OCI-M1 (cell line): ENCODE measurements around the gene PLCB3.

Source experiments
- DNase-seq: peaks from one replicate; lab custom pipeline; 2025; lab: John Stamatoyannopoulos, UW

The PLCB3 gene

DNA sequence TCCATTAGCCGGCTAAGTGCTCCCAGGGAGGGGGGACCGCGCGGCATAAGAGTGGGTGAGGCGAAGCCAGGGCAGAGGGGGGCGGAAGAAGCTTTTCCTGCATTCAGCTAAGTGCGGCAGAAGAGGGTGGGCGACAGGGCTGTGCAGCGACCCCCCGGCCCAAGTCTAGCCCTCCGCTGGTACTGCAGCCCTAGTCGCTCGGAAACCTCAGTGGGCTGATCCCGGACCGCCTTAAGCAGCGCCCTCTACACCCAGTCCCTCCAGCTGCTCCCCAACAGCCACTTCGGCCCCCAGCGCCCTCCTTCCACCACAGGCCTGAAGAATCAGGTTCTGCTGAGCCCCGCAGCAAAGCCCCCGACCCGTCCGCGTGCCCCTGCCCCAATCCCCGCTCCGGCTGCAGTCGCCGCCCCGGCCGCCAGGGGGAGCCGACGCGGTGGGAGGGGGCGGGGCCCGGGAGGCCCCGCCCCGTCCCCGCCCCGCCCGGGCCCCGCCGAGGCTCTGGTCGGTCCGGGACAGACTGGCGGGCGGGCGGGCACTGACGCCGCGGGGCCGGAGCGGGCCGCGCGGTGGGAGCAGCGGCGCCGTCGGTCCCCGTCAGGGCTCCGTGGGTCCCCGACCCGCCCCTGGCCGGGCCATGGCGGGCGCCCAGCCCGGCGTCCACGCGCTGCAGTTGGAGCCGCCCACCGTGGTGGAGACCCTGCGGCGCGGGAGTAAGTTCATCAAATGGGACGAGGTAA is at the start of gene PLCB3:
Gene PLCB3, plus strand, starts transcription at position 515 of the 737 bp plus-strand sequence. Its CDS starts 120 bp downstream, at position 635.
- peak; percentile 79 for DNase-seq

DNA sequence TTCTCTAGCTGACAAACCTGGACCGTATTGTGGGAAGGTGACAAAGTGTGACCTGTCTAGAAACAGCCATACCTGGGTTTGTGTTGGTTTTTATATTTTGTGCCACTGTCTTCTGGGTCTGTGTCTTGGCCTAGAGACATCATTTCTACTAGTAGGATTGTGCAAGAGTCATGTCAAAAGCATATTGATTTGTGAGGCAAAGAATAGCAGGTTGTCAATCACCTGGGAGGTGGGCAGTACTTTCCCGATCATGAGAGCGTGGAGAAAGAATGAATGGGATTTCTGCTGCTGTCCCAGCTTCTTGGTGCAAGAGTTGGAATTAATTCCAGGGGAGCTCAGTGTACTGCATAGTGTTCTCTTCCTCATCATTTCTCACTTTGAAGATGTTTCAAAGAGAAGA is 49.8 kb upstream of the PLCB3 start:
- DNase-seq = no peak

DNA sequence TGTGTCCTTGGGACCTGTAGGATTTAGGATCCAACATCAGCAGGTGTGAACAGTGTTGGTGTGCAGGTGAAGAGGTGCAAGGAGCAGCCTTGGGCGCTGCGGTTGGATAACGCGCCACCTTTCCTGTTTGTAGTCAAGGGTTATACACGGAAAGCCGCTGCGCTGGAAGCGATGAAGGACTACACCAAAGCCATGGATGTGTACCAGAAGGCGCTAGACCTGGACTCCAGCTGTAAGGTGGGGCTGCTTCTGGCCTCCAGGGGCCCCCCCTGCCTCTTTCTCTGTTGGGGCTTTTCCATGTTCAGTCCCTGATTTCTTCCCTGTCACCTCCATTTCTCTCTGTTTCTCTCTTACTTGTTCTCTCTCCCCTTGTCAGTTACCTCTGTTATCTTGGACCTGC is 48.3 kb upstream of the PLCB3 start:
- DNase-seq = no peak

DNA sequence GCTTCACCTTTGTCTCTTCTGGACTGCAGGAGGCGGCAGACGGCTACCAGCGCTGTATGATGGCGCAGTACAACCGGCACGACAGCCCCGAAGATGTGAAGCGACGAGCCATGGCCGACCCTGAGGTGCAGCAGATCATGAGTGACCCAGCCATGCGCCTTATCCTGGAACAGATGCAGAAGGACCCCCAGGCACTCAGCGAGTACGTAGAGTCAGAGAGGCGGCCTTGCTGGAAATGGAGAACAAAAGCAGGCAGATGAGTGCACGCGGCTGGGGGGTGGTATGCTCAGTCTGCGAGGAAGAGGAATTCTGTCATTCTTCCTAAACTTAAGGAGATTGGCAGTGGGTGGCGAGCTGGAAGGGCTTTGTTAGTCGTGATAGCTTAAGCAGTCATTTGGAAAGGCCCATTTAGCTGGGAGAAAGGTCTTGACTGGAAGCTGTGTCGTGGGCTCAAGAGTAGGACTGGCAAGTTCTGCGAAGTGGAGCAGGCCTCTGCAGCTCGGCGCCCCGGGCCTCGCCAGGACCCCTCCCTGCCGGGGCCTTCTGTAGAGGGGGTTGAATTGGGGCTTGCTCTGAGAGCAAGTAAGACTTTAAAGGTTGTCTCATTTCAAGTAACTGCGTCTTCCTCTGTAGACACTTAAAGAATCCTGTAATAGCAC is 47.8 kb upstream of the PLCB3 start:
- no peak for DNase-seq

DNA sequence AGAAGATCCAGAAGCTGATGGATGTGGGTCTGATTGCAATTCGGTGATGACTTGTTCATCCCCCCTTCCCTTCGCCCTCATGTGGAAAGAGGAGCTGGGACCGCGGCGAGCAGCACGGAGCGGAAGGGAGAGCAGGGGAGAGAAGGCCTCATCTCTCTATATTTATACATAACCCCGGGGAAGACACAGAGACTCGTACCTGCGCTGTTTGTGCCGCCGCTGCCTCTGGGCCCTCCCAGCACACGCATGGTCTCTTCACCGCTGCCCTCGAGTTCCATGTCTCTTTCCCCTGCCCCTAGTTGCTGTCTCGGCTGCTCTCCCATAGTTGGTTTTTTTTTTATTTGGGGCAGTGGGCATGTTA is 47.3 kb upstream of the PLCB3 start:
- no peak for DNase-seq

DNA sequence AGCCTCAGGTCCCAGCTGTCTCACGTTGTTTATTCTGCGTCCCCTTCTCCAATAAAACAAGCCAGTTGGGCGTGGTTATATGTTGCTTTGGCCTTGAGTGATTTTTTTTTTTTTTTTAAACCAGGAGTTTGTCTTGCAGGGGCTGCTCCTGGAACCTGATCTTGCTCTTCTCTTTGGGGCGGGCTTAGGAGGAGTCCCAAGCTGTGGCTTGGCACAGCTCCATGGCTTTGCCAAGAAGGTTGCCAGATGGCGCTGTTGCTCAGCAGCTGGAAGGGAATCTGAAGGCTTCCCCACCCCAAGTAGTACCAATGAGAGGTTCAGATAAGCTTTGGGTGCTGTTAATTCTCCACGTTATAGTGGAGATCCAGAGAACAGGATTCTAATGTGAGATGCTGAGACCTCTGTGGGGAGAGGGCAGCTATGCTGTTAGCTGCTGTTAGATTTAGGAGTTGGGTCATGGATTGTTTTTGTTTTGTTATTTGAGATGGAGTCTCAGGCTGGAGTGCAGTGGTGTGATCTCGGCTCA is 46.8 kb upstream of the PLCB3 start:
- DNase-seq = peak; percentile 97

DNA sequence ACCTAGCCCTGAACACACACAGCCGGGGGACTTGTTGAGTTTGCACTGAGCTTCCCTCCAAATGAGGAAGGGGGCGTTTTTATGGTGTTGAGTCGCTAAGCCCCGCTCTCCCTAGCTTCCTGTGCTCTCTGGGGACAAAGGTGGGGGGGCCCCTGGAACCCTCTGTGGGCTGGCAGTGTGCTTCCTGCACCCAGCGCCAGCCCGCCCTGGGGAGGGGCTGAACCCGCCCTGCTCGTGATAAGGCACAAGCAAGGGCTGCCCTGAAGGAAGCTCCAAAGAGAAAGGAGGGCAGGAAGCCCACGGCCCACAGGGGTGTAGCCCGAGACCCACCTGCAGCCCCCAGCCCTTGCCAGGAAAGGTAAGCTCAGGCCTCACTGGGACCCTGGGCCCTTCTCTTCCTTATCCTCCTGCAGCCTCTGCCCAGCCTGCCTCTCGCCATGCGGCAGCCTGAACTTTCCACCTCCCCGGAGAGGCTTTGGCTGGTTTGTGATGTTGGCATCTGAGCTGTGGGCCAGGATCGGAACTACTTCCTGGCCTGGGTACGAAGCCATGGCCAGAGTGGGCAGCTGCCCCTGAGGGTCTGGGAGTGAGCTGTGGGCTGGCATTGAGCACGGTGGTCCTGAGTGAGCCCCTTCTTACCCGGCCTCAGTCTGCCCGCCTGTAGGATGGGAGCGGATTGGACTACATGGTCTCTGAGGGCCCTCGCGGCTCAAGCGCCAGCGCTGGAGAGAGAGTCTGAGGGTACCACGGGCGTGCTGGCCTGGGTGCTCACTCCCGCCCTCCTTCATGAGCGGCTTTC is 44.7 kb upstream of the PLCB3 start, which contains the start of gene FERMT3:
Gene FERMT3, plus strand, starts transcription at position 265 of the 799 bp plus-strand sequence. CDS start 644 bp downstream, outside the sequence.
- peak; percentile 80 for DNase-seq

DNA sequence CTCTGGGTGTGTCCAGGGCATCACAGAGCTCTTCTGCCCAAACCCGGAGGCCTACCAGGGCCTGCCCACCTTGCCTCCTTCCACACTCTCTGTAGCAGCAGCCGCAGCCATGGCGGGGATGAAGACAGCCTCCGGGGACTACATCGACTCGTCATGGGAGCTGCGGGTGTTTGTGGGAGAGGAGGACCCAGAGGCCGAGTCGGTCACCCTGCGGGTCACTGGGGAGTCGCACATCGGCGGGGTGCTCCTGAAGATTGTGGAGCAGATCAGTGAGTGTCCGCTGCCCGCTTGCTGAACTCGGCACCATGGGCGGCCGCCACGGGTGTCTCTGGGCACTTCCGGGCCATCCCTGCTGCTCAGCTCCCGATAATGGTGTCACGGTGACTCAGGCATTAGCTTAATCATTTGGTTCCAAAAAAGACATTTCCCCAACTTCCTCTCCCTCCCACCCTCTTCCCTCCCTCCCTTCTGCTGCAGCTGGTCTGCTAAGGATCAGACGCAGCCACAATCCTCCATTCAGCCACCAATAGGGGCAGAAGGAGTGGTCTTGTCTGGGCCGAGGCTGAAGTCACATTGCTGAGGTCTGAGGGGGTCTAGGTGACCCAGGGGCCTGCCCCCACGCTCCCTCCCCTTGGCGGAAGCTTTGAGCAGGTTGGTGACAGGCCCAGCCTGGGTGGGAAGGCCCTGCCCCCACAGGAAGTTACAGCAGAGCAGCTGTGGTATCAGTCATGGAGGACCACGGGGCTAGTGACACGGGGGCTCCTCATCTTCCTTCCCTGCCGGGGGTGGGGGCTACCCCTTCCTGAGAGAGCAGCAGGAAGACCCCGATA is 43.9 kb upstream of the PLCB3 start:
- DNase-seq = peak; percentile 91

DNA sequence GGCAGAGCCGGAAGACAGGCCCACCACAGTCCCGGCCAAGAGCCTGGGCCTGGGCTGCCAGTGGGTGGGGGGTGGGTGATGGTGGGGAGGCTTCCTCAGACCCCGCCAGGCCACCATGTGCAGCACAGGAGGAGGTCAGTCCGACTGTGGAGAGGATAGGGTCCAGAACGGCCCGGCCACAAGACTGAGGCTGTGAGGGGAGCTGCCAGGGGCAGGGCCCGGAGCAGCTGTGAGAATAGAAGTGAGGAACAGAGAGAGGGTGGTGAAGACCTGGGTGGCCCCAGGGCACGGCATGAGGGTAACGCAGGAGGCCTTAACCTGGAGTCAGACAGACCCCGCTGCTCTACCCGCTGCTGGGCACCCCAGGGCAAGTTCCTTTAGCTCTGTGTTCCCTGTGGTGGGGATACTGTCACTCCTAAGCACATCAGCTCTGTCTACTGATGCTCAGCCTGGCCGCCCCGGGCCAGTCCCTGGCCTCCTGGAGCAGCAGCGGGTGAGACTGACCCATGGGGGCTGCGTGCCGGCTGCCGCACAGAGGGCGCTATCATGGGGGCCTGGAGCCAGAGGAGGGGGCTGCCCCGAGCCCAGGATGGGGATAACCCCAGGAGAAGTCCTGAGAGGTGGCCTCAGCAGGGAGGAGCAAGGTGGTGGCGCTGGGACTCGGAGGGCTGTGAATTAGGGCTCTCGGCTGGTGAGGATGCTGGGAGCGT is 43.1 kb upstream of the PLCB3 start:
- no peak for DNase-seq

DNA sequence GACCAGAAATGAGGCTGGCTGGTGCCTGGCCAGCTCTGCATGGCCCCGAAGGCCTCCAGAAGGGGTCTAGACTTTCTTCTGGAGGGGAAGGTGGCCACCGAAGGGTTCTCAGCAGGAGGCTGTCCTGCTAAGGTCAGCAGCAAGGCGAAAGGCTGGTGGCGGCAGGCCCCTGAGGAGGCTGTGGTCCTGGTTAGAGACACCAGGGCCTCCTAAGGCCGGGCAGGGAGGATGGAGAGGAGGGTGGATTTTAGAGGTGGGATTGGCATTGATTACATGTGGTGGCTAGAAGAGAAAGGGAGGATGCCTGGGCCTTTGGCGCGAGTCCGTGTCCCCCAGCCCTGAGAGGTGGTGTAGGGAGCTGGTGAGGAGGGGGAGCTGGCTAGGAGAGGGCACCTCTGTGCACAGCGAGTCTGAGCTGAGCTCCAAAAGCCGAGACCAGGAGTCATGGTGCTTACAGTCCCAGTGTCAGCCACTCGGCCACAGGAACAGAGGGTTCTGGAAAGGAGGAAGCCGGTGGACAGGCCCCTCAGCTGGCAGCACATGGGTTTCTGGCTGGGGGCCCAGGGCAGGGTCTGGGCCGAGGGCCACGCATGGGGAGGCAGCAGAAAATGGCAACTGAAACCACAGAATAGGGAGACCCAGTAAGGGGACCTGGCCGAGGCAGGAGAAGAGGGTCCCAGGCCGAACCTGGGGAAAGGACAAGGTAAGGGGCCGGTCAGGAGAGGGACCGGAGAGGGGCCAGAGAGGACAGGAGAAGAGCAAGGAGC is 42.4 kb upstream of the PLCB3 start:
- DNase-seq = no peak

DNA sequence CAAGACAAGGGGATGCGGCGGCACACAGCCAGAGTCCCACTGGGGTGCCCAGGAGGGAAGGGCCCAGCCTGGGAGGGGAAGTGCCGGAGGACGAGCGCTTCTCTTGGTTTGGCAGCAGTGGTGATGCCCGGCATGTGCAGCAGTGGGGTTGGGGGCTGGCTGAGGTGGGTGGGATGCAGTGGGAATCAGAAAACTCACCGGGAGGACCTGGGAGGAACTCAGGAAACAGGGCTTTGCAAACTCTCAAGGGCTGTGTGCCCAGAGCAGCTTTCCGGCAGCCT is 41.8 kb upstream of the PLCB3 start:
- DNase-seq = no peak

DNA sequence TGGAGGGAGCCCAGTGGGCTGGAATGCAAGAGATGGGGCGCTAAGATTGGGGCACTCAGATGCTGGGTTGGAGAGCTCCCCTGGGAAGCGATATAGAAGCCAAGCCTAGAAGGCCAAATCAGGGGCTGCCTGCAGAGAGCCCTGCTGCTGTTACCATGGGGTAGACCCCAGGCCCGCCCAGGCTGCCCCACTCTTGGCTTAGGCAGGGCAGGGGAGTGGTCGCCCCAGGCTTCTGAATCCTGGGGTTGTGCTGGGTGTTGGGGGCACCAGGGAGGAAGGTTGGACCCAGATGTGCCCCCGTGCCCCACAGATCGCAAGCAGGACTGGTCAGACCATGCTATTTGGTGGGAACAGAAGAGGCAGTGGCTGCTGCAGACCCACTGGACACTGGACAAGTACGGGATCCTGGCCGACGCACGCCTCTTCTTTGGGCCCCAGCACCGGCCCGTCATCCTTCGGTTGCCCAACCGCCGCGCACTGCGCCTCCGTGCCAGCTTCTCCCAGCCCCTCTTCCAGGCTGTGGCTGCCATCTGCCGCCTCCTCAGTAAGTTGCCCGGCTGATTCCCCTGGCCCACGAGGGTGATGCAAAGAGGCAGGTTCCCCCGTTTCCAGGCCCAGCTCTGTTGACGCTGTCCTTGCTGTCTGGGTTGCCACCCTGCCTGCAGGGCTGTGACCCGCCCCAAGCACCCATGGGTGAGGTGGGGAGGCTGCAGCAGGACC is 40.9 kb upstream of the PLCB3 start:
- no peak for DNase-seq

DNA sequence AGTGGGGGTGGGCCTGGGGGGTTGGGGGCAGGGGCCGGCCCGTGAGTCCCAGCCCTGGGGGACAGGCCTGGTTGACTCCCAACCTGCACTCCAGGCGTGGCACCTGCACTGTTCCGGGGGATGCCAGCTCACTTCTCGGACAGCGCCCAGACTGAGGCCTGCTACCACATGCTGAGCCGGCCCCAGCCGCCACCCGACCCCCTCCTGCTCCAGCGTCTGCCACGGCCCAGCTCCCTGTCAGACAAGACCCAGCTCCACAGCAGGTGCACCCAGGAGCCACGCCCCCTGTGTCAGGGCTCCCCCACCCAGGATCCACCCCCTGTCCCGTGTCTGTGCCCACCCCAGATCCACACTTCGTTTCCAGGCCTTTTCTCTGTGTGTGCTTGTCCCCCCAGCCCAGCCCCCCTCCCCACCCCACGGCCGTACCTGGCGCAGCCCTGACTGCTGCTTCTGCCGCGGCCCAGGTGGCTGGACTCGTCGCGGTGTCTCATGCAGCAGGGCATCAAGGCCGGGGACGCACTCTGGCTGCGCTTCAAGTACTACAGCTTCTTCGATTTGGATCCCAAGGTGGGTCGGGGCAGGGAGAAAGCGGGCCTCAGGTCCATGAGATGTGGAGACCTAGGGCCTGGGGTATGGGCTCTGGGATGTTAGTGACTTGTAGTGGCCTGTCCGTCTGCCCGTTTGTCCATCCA is 40.0 kb upstream of the PLCB3 start:
- no peak for DNase-seq

DNA sequence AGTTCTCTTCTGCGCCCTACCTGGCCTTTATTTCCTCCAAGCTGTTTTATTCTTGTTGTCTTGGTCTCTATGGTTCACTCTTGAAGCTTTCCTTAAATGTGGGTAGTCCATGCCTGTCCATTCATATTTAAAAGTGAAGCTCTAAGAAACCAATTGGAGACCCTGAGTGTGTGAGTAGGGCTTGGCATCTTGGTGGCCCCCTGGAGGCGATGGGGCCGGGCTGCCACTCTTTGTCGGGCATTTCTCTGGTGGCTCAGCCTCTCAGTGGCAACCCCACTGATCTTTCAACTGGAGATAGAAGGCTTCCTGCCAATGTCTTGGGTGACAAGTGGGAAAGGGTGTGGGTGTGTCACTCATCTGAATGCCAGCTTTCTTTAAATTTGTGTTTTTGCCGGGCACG is 34.5 kb upstream of the PLCB3 start:
- no peak for DNase-seq

DNA sequence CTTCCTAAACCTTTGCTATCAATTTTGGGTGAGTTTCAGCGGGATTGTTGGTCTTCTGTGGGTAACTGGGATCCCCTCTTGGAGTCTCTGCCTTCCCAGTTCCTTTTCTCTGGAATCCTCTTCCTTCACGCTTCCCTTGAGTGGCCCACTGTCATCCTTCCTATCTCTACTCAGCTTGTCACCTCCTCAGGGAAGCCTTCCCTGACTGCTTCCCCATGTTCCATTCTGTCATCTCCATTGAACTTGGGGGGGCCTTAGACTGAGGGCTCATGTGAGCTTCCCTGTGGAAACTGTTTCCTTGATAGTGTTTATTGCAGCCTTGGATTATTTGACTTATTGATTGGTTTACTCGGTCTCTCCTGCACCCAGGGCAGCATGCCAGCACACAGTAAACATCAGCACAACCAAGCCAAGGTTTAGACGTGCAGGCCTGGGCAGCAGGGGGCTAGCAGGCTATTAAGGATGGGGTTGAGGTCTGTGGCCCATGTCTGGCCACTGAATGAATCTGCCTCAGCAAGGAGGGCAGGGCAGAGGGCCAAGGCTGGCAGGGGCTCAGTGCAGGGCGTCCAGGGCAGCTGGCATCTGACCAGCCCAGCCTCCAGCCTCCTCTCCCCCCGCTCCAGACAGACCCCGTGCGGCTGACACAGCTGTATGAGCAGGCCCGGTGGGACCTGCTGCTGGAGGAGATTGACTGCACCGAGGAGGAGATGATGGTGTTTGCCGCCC is 32.5 kb upstream of the PLCB3 start:
- DNase-seq = no peak

DNA sequence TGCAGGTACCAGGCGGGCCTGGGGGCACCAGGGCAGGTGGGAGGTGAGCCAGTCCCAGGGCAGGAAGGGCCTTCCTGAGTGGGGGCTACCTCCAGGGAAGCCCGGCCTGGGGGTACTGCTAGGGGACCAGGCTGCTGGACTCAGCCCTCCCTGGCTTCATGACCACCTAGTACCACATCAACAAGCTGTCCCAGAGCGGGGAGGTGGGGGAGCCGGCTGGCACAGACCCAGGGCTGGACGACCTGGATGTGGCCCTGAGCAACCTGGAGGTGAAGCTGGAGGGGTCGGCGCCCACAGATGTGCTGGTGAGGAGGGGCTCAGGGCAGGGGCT is 32.0 kb upstream of the PLCB3 start:
- no peak for DNase-seq

DNA sequence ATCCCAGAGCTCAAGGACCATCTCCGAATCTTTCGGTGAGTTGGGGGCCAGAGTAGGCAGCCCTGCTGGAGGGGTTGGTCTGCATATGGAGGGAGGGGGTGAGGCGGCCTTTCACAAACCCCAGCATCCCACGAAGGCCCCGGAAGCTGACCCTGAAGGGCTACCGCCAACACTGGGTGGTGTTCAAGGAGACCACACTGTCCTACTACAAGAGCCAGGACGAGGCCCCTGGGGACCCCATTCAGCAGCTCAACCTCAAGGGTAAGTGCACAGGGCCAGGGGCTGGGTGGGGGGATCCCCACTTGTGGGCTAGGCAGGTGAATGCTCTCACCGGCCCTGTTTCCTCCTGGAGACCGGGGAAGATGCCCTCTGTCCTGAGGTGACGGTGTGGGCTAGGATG is 31.6 kb upstream of the PLCB3 start:
- DNase-seq = no peak

DNA sequence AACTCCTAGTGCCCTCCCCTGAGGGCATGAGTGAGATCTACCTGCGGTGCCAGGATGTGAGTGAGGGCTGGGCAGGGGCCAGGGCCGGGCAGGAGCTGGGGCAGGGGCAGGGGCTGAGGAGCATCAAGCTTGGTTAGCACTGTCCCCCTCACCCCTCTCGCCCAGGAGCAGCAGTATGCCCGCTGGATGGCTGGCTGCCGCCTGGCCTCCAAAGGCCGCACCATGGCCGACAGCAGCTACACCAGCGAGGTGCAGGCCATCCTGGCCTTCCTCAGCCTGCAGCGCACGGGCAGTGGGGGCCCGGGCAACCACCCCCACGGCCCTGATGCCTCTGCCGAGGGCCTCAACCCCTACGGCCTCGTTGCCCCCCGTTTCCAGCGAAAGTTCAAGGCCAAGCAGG is 31.1 kb upstream of the PLCB3 start:
- DNase-seq = no peak

DNA sequence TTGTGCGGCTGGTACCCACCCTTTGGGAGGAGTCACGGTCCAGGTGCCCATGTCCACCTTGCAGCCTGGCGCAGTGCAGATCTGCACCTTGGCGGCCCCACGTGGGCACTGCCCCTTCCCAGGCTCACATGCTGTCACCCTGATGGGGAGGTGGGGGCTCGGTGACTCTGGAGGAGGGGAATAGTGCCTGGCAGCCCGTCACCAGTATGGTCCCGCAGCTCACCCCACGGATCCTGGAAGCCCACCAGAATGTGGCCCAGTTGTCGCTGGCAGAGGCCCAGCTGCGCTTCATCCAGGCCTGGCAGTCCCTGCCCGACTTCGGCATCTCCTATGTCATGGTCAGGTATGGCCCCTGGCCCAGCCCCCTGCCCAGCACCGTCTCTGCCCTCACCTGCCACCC is 30.5 kb upstream of the PLCB3 start:
- DNase-seq = no peak
